Measurements from ENCODE around the gene OR9Q2. TPM values are rescaled to one million over a fixed set of nuclear protein-coding genes. Genes with fewer than 3 reads are reported as not detected.

OR9Q2 gene
- total and polyA plus RNA-seq, 2 of the 13 experiments (the other 11 are each of a cell fraction or from before 2014, with no cell fraction given) = not detected

- no peak for TF ChIP-seq ZNF597 (CRISPR knock-in tag; IDR thresholded peaks at IDR 0.05)
- no peak for TF ChIP-seq ZNF644 (CRISPR knock-in tag; IDR thresholded peaks at IDR 0.05; ENCODE audit: low read depth)
- no peak for TF ChIP-seq XRCC5 (optimal IDR thresholded peaks at IDR 0.05; ENCODE audit: low read length)
- no peak for TF ChIP-seq ZNF138 (CRISPR knock-in tag; IDR thresholded peaks at IDR 0.05; ENCODE audit: low read depth)
- no peak for TF ChIP-seq ZNF18 (CRISPR knock-in tag; IDR thresholded peaks at IDR 0.05; ENCODE audit: insufficient replicate concordance)
- peak; percentile 70; the same call in 1 of the 2 replicates for TF ChIP-seq ZBTB7B (CRISPR knock-in tag; IDR thresholded peaks at IDR 0.05)
- no peak for TF ChIP-seq PHF5A (CRISPR knock-in tag; IDR thresholded peaks at IDR 0.05; ENCODE audit: low read depth, unreplicated experiment)
- no peak for TF ChIP-seq TRAFD1 (CRISPR knock-in tag; IDR thresholded peaks at IDR 0.05; ENCODE audit: borderline replicate concordance)
- no peak for TF ChIP-seq FOXO4 (CRISPR knock-in tag; conservative IDR thresholded peaks at IDR 0.05)
- TF ChIP-seq HNF1B (CRISPR knock-in tag; IDR thresholded peaks at IDR 0.05) = no peak
- peak; percentile 96 for TF ChIP-seq TCF7 (IDR thresholded peaks at IDR 0.05; ENCODE audit: low read depth)
- TF ChIP-seq WIZ (CRISPR knock-in tag; IDR thresholded peaks at IDR 0.05) = no peak
- TF ChIP-seq KLF13 (CRISPR knock-in tag; IDR thresholded peaks at IDR 0.05) = no peak
- TF ChIP-seq ZNF451 (CRISPR knock-in tag; IDR thresholded peaks at IDR 0.05) = no peak
- TF ChIP-seq ATRX (CRISPR knock-in tag; IDR thresholded peaks at IDR 0.05; ENCODE audit: borderline replicate concordance) = no peak
- TF ChIP-seq GTF2F1 (IDR thresholded peaks at IDR 0.05; ENCODE audit: low read length) = no peak
- no peak for TF ChIP-seq ZXDC (CRISPR knock-in tag; IDR thresholded peaks at IDR 0.05)
- no peak for TF ChIP-seq ZNF724P (CRISPR knock-in tag; IDR thresholded peaks at IDR 0.05; ENCODE audit: borderline replicate concordance)
These were observed 23.3 kb upstream of the OR9Q2 start (continued) for GRCh38 chr11:58165504-58166106.

Measured in HepG2 (cell line).